SU-DHL-6 (cell line): ENCODE measurements around the gene ICAM1.

ENCODE experiments used
- H2AFZ ChIP-seq: fragments of 200-600 bp; sonication (generic); 2 replicates; pipeline ENCODE4 v1.6.1; 2014; ENCODE audit warnings: low read depth, mild to moderate bottlenecking, moderate library complexity, mixed read lengths, antibody characterized with exemption, low read length; ENCODE audit not compliant: severe bottlenecking
- H3F3A ChIP-seq: fragments of 200-600 bp; shearing (Covaris generic); 2 replicates; pipeline ENCODE4 v1.6.0; 2016; ENCODE audit warnings: antibody characterized with exemption, mild to moderate bottlenecking; ENCODE audit not compliant: insufficient read depth
- H3K27ac ChIP-seq: fragments of 200-600 bp; sonication (generic); 2 replicates; pipeline ENCODE4 v1.5.1; 2016; ENCODE audit warnings: low read depth, mild to moderate bottlenecking, low read length, moderate library complexity, mixed read lengths
- H3K27me3 ChIP-seq: fragments of 200-600 bp; sonication (generic), shearing (Covaris generic); 2 replicates; pipeline ENCODE4 v1.6.0; 2014; ENCODE audit warnings: mild to moderate bottlenecking, low read length
- H3K36me3 ChIP-seq: fragments of 200-600 bp; sonication (generic); 2 replicates; pipeline ENCODE4 v1.6.1; 2014; ENCODE audit warnings: mild to moderate bottlenecking, low read length, mixed read lengths
- H3K4me2 ChIP-seq: fragments of 300-600, 200-600 bp; shearing (Covaris generic), sonication (generic); 2 replicates; pipeline ENCODE4 v1.6.0; 2014; ENCODE audit warnings: low read length, low read depth, mild to moderate bottlenecking; ENCODE audit not compliant: poor library complexity, severe bottlenecking
- H3K4me3 ChIP-seq: fragments of 200-600 bp; sonication (generic); 2 replicates; pipeline ENCODE4 v1.5.1; 2014; ENCODE audit warnings: antibody characterized with exemption, low read length, mild to moderate bottlenecking, mixed read lengths; ENCODE audit not compliant: insufficient read depth, poor library complexity, severe bottlenecking
- H3K79me2 ChIP-seq: fragments of 200-600 bp; sonication (generic); 2 replicates; pipeline ENCODE4 v1.6.1; 2014; ENCODE audit warnings: mild to moderate bottlenecking, low read length, moderate library complexity; ENCODE audit not compliant: insufficient read depth
- H3K9ac ChIP-seq: fragments of 200-600 bp; sonication (generic); 2 replicates; pipeline ENCODE4 v1.7.0; 2014; ENCODE audit warnings: mild to moderate bottlenecking, low read length
- H3K9me2 ChIP-seq: fragments of 200-600 bp; sonication (generic); replicated peaks from 2 replicates; pipeline ENCODE4 v1.6.1; 2014; ENCODE audit warnings: low read length; ENCODE audit not compliant: insufficient read depth
- H3K9me3 ChIP-seq: fragments of 200-600 bp; sonication (generic); 2 replicates; pipeline ENCODE4 v1.6.1; 2014; ENCODE audit warnings: low read length, mixed read lengths; ENCODE audit not compliant: insufficient read depth
- H4K20me1 ChIP-seq: fragments of 200-600 bp; sonication (generic); 2 replicates; pipeline ENCODE4 v1.6.1; 2014; ENCODE audit warnings: low read depth, mild to moderate bottlenecking, antibody characterized with exemption, low read length, moderate library complexity, mixed read lengths
- CTCF ChIP-seq: fragments of 200-600 bp; sonication (generic); IDR thresholded peaks from one replicate; pipeline ENCODE4 v1.5.1; 2017; ENCODE audit warnings: antibody characterized with exemption, mild to moderate bottlenecking, low read length, moderate library complexity; ENCODE audit not compliant: insufficient read depth, poor library complexity, severe bottlenecking
- EZH2phosphoT487 ChIP-seq: fragments of 200-600 bp; sonication (generic), shearing (Covaris generic); conservative IDR thresholded peaks from 2 replicates; pipeline ENCODE4 v1.6.1; 2018; ENCODE audit warnings: mild to moderate bottlenecking, antibody characterized with exemption, low read length, moderate library complexity, mixed read lengths

The ICAM1 gene

DNA sequence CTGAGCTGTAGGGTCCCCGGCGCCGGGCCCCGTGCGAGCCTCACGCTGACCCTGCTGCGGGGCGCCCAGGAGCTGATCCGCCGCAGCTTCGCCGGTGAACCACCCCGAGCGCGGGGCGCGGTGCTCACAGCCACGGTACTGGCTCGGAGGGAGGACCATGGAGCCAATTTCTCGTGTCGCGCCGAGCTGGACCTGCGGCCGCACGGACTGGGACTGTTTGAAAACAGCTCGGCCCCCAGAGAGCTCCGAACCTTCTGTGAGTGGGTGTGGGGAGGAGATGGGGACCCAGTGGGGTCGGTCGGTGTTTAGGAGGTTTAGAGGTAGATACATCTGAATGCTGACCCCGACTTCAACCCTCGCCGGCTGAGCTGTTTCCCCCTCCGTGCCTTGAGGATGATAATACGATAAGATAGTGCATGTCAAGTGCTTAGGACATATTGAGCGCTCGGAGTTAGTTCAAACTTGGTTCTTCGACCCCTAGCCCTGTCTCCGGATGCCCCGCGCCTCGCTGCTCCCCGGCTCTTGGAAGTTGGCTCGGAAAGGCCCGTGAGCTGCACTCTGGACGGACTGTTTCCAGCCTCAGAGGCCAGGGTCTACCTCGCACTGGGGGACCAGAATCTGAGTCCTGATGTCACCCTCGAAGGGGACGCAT is 20.8 kb downstream of the ICAM1 start:
- H3K27ac ChIP-seq = no peak overlapping the region
- H3K79me2 ChIP-seq = no peaks in the 10 kb centered on the region
- TF ChIP-seq CTCF = no peak
- TF ChIP-seq EZH2phosphoT487 = no peak
- H3K9me3 ChIP-seq = no peaks in the 10 kb centered on the region
- H3K9ac ChIP-seq = peak overlapping the region; percentile 62
- peak overlapping the region; percentile 58 for H3K4me3 ChIP-seq
- H3K9me2 ChIP-seq = no peaks in the 10 kb centered on the region
- no peak overlapping the region for H2AFZ ChIP-seq
- no peaks in the 10 kb centered on the region for H4K20me1 ChIP-seq
- H3K4me2 ChIP-seq = peak overlapping the region; percentile 80
- H3F3A ChIP-seq = peaks cover under 1% of the 10 kb centered on the region; the same call in 1 of the 2 replicates
- H3K36me3 ChIP-seq = no peaks in the 10 kb centered on the region
- H3K27me3 ChIP-seq = no peaks in the 10 kb centered on the region

DNA sequence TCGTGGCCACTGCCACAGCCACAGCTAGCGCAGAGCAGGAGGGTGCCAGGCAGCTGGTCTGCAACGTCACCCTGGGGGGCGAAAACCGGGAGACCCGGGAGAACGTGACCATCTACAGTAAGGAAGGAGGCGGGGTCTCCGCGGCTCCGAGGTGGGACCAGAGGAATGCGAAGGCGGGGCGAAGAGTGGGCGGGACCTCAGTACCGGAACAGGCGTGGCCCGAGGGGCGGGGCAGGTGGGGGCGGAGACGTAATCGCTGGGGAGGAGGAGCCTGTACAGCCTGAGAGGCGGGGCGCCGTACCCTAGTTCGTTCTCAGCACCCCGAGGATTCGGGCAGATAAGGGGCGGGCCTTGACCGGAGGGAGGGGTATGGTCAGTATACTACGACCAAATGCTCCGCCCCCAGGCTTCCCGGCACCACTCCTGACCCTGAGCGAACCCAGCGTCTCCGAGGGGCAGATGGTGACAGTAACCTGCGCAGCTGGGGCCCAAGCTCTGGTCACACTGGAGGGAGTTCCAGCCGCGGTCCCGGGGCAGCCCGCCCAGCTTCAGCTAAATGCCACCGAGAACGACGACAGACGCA is 21.4 kb downstream of the ICAM1 start:
- Histone ChIP-seq H3K79me2 (no peaks in the 10 kb centered on the region), H3K27ac (no peak overlapping the region), H4K20me1 (no peaks in the 10 kb centered on the region), H3K4me2 (peak overlapping the region; percentile 80), H3K9ac (peak overlapping the region; percentile 62; the same call in 1 of the 2 replicates), H3K27me3 (no peaks in the 10 kb centered on the region), H3K9me3 (no peaks in the 10 kb centered on the region), H3K4me3 (peak overlapping the region; percentile 58), H3K9me2 (no peaks in the 10 kb centered on the region), H3F3A (no peaks in the 10 kb centered on the region; the same call in 1 of the 2 replicates), H2AFZ (no peak overlapping the region), H3K36me3 (no peaks in the 10 kb centered on the region)
- TF ChIP-seq EZH2phosphoT487 (no peak), CTCF (no peak)

- H3K36me3 ChIP-seq = no peaks in the 10 kb centered on the region
- H3K27ac ChIP-seq = no peak overlapping the region
- H3K27me3 ChIP-seq = no peaks in the 10 kb centered on the region
- no peaks in the 10 kb centered on the region for H3K9me3 ChIP-seq
- TF ChIP-seq EZH2phosphoT487 (no peak), CTCF (no peak)
- H3F3A ChIP-seq = no peaks in the 10 kb centered on the region; the same call in 1 of the 2 replicates
- no peak overlapping the region for H3K4me2 ChIP-seq
- H3K79me2 ChIP-seq = no peaks in the 10 kb centered on the region
- no peak overlapping the region for H2AFZ ChIP-seq
- H4K20me1 ChIP-seq = no peaks in the 10 kb centered on the region
- no peak overlapping the region for H3K4me3 ChIP-seq
- no peak overlapping the region for H3K9ac ChIP-seq
- no peaks in the 10 kb centered on the region for H3K9me2 ChIP-seq
These were observed 22.1 kb downstream of the ICAM1 start for GRCh38 chr19:10292789-10293636.
